Subcutaneous abdominal adipose tissue (tissue), 5 donors: ENCODE data around the gene RALGAPA1.

Experiments
- H3K27ac ChIP-seq: one replicate; pipeline ENCODE4 v1.7.0; 2013; ENCODE audit warnings: low read depth, mild to moderate bottlenecking, inconsistent platforms, low read length, moderate library complexity
- H3K27me3 ChIP-seq, 5 donors: one replicate each; pipeline ENCODE4 v1.7.0; 2013; ENCODE audit warnings: low read length in 5 of 5, inconsistent platforms in 1 of 5; ENCODE audit not compliant: control insufficient read depth in 5 of 5, insufficient read depth in 4 of 5
- H3K36me3 ChIP-seq, 5 donors: one replicate each; pipeline ENCODE4 v1.7.0; 2013; ENCODE audit warnings: low read length in 5 of 5; ENCODE audit not compliant: control insufficient read depth in 5 of 5, insufficient read depth in 5 of 5
- H3K4me1 ChIP-seq, 5 donors: one replicate each; pipeline ENCODE4 v1.7.0; 2013; ENCODE audit warnings: low read length in 5 of 5, mild to moderate bottlenecking in 3 of 5, moderate library complexity in 1 of 5; ENCODE audit not compliant: control insufficient read depth in 5 of 5, insufficient read depth in 5 of 5
- H3K4me3 ChIP-seq, 5 donors: one replicate each; pipeline ENCODE4 v1.7.0; 2013; ENCODE audit warnings: low read length in 5 of 5, low read depth in 1 of 5
- H3K9ac ChIP-seq, 5 donors: one replicate each; pipeline ENCODE4 v1.7.0; 2013; ENCODE audit warnings: low read length in 5 of 5, mild to moderate bottlenecking in 4 of 5, moderate library complexity in 3 of 5
- H3K9me3 ChIP-seq, 5 donors: one replicate each; pipeline ENCODE4 v1.7.0; 2013; ENCODE audit warnings: low read length in 5 of 5; ENCODE audit not compliant: control insufficient read depth in 5 of 5
- donor health status: healthy.
- donor health status: healthy.
- donor health status: healthy.
- donor health status: healthy.
- donor health status: healthy.

The RALGAPA1 gene

DNA sequence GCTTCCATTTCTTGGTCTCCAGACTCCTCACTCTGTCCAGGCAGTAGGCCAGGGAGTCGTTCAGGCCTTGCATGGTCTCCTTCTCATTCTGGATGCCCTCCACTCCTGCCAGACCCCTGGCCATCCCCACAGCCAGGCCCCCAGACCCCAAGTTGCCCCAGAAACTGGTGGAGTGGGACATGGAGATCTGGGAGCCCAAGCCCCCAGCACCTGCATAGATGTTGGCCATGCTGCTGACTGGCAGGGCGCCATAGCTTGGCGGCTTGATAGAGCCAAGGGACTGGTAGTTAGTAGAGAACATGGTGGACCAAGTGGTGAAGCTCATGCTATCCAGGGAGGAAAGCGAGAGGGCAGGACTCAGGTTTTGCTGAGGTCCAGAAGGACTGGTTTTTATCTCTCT, 296.3 kb downstream of the RALGAPA1 start:
- Histone ChIP-seq H3K4me1 (no peaks in the 10 kb centered on the region), H3K9me3 (no peaks in the 10 kb centered on the region), H3K27me3 (no peaks in the 10 kb centered on the region), H3K9ac (no peak overlapping the region), H3K4me3 (no peak overlapping the region), H3K27ac (no peak overlapping the region), H3K36me3 (no peaks in the 10 kb centered on the region)

- Histone ChIP-seq H3K27me3 (no peaks in the 10 kb centered on the region), H3K4me3 (no peak overlapping the region), H3K9me3 (no peaks in the 10 kb centered on the region), H3K9ac (no peak overlapping the region), H3K27ac (no peak overlapping the region), H3K4me1 (no peaks in the 10 kb centered on the region), H3K36me3 (no peaks in the 10 kb centered on the region)
Observed at GRCh38 chr14:35509846-35510245, 299.2 kb downstream of the RALGAPA1 start.

DNA sequence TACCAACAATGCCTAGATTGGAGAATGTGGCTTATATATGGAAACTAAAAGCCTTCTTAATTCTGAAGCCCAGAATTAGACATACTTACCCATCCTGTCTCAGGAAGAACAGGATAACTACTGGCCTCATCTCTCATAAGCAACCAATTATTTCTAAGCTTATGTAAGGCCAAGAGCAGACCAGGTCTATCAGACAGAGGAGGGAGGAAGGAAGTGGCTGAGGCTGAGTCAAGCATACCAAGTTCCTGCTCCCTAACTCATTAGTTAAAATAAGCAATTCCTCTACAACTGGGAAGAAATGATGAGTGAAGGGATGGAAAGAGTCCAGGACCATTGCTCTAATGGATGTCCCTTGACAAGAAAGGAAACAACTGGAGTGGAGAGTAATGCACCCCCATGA, 302.2 kb downstream of the RALGAPA1 start:
- no peak overlapping the region for H3K9ac ChIP-seq
- no peak overlapping the region for H3K27ac ChIP-seq
- no peak overlapping the region for H3K4me3 ChIP-seq
- no peaks in the 10 kb centered on the region for H3K4me1 ChIP-seq
- H3K36me3 ChIP-seq = no peaks in the 10 kb centered on the region
- H3K9me3 ChIP-seq = no peaks in the 10 kb centered on the region
- no peaks in the 10 kb centered on the region for H3K27me3 ChIP-seq

- no peaks in the 10 kb centered on the region for H3K36me3 ChIP-seq
- no peaks in the 10 kb centered on the region for H3K27me3 ChIP-seq
- no peaks in the 10 kb centered on the region for H3K9me3 ChIP-seq
Observed at GRCh38 chr14:35506461-35506860, 302.6 kb downstream of the RALGAPA1 start.

DNA sequence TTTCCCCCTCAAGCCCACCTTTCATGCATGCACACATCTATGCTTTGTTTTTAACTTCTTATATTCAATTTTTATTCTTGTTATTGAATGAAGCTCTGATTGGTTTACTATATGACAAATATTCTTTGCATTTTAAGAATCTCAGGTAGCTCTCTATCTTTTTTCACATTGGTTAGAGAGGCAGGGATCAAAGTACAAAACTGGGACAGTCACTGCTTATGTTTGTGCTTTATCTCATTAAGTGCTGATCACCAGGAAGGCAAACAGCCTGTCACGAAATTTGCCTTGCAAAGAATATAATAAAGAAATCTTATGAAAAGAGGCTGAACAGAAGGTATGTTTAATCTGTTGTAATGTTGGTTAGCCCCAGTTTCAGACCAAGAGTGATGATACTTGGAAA, 304.8 kb downstream of the RALGAPA1 start:
- H3K9me3 ChIP-seq = peaks cover 0 to 5% (median 0%) of the 10 kb centered on the region in 5 donors
- H3K4me1 ChIP-seq = no peaks in the 10 kb centered on the region
- no peak overlapping the region for H3K27ac ChIP-seq
- no peaks in the 10 kb centered on the region for H3K27me3 ChIP-seq
- H3K9ac ChIP-seq = no peak overlapping the region
- H3K4me3 ChIP-seq = no peak overlapping the region
- no peaks in the 10 kb centered on the region for H3K36me3 ChIP-seq

More at GRCh38 chr14:35506461-35506860, 302.6 kb downstream of the RALGAPA1 start:
- H3K9ac ChIP-seq = no peak overlapping the region
- H3K27ac ChIP-seq = no peak overlapping the region
- no peak overlapping the region for H3K4me3 ChIP-seq
- H3K4me1 ChIP-seq = no peaks in the 10 kb centered on the region

- H3K27ac ChIP-seq = no peak overlapping the region
- no peaks in the 10 kb centered on the region for H3K36me3 ChIP-seq
- H3K9ac ChIP-seq = no peak overlapping the region
- no peaks in the 10 kb centered on the region for H3K27me3 ChIP-seq
- no peak overlapping the region for H3K4me3 ChIP-seq
- H3K9me3 ChIP-seq = peaks cover 0 to 5% (median 0%) of the 10 kb centered on the region in 5 donors
- no peaks in the 10 kb centered on the region for H3K4me1 ChIP-seq
Observed at GRCh38 chr14:35503646-35504045, 305.4 kb downstream of the RALGAPA1 start.

- Histone ChIP-seq H3K27ac (no peak overlapping the region), H3K4me3 (no peak overlapping the region), H3K4me1 (no peaks in the 10 kb centered on the region), H3K36me3 (no peaks in the 10 kb centered on the region), H3K9ac (no peak overlapping the region), H3K9me3 (peaks cover 0 to 5% (median 0%) of the 10 kb centered on the region in 5 donors), H3K27me3 (no peaks in the 10 kb centered on the region)
Observed at GRCh38 chr14:35499180-35499579, 309.9 kb downstream of the RALGAPA1 start.

DNA sequence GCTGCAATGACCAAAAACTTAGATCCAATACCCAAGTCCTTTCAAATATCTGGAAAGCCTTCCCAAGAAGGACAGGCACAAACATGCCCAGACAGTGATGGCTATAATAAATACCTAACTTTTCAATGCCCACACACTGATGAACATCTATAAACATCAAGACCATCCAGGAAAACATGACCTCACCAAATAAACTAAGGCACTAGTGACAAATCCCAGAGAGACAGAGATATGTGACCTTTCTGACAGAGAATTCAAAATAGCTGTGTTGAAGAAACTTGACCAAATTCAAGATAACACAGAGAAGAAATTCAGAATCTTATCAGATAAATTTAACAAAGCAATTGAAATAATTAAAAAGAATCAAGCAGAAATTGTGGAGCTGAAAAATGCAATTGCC, 313.8 kb downstream of the RALGAPA1 start:
- H3K4me3 ChIP-seq = no peak overlapping the region
- no peaks in the 10 kb centered on the region for H3K27me3 ChIP-seq
- no peaks in the 10 kb centered on the region for H3K4me1 ChIP-seq
- no peak overlapping the region for H3K27ac ChIP-seq
- no peak overlapping the region for H3K9ac ChIP-seq
- no peaks in the 10 kb centered on the region for H3K36me3 ChIP-seq
- H3K9me3 ChIP-seq = peaks cover 0 to 13% (median 3%) of the 10 kb centered on the region in 5 donors

DNA sequence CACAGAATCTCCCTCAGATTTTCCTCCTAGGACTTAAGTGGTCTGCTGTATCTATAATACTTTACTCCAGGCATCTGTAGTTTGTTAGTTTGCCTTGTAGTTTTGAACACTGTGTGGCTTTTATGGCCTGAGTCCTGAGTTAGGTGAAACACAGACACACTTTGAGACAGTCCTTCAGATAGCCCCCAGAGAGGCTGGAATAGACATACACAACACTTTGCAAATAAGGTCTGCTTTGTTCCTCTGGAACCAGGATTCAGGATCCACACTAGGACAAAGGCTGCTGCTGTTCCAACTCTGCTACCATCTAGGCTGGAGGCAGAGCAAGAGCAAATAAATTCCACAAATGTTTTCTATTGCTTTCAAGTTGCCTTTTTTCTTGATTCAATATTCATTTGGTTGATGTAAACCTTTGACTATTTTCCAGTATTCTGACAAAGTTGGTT, 316.5 kb downstream of the RALGAPA1 start:
- Histone ChIP-seq H3K36me3 (no peaks in the 10 kb centered on the region), H3K9me3 (peaks cover 0 to 14% (median 4%) of the 10 kb centered on the region in 5 donors), H3K4me1 (no peaks in the 10 kb centered on the region), H3K9ac (no peak overlapping the region), H3K4me3 (no peak overlapping the region), H3K27ac (no peak overlapping the region), H3K27me3 (no peaks in the 10 kb centered on the region)
